Measurements from ENCODE around the gene DIS3L2.
A peak's percentile ranks its signal among the peaks of the same experiment; 100 is the strongest.
"Not testable (repeated sequence)": the region's sequence is repeated elsewhere in the genome, so short reads cannot be mapped to it uniquely, and the experiment has no call there.

The DIS3L2 gene

GRCh38 chr2:232024457-232024856 is 62.9 kb downstream of the DIS3L2 start:
- Histone ChIP-seq H3K4me3 (no peak overlapping the region), H3K9ac (no peak overlapping the region), H3K9me3 (no peaks in the 10 kb centered on the region), H3K36me3 (peaks cover 71% of the 10 kb centered on the region), H3K4me1 (peaks cover 13% of the 10 kb centered on the region), H4K20me1 (no peaks in the 10 kb centered on the region), H3K4me2 (no peak overlapping the region), H3K27ac (no peak overlapping the region), H3K27me3 (no peaks in the 10 kb centered on the region)
- no peak for TF ChIP-seq Cebpa-rat (IDR thresholded peaks at IDR 0.05)

DNA sequence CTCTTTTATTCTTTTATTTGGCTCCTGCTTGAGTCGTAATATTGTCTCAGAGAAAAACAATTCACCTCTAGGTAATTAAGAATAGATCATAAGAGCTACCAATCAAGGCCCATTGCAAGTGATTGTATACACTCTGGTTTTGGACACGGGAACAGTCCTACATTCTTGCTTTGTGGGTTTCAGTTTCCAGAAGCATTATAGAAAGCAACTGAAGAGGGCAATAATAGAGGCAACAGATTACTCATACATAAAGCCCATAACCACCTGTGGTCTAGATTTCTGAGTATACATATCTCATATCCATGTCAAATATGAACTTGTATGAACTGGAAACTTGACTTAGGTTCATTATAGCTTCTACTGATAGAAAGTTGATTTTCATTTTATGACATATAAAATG is 65.4 kb downstream of the DIS3L2 start:
- H3K9me3 ChIP-seq, result peaks cover under 1% of the 10 kb centered on the region; the same call in 1 of the 2 replicates
- H3K36me3 ChIP-seq, result peaks cover 73% of the 10 kb centered on the region
- H3K9ac ChIP-seq, result no peak overlapping the region
- H3K27me3 ChIP-seq, result no peaks in the 10 kb centered on the region
- no peak for TF ChIP-seq Cebpa-rat (IDR thresholded peaks at IDR 0.05)
- no peaks in the 10 kb centered on the region for H4K20me1 ChIP-seq
- H3K4me1 ChIP-seq, result peaks cover 14% of the 10 kb centered on the region
- no peak overlapping the region for H3K4me2 ChIP-seq
- H3K27ac ChIP-seq, result no peak overlapping the region
- no peak overlapping the region for H3K4me3 ChIP-seq

GRCh38 chr2:232027530-232027929 is 66.0 kb downstream of the DIS3L2 start:
- H3K27ac ChIP-seq, result no peak overlapping the region
- peaks cover 7% of the 10 kb centered on the region; the same call in 1 of the 2 replicates for H3K9me3 ChIP-seq
- H4K20me1 ChIP-seq, result no peaks in the 10 kb centered on the region
- H3K4me3 ChIP-seq, result no peak overlapping the region
- peaks cover 70% of the 10 kb centered on the region for H3K36me3 ChIP-seq
- no peak overlapping the region for H3K4me2 ChIP-seq
- H3K27me3 ChIP-seq, result no peaks in the 10 kb centered on the region
- H3K4me1 ChIP-seq, result peaks cover 14% of the 10 kb centered on the region
- H3K9ac ChIP-seq, result no peak overlapping the region
- TF ChIP-seq Cebpa-rat (IDR thresholded peaks at IDR 0.05), result no peak

- no peak overlapping the region; the same call in 1 of the 2 replicates for H3K4me2 ChIP-seq
- peaks cover 14% of the 10 kb centered on the region for H3K4me1 ChIP-seq
- peaks cover 64% of the 10 kb centered on the region for H3K36me3 ChIP-seq
- TF ChIP-seq Cebpa-rat (IDR thresholded peaks at IDR 0.05), result no peak
- no peak overlapping the region for H3K27ac ChIP-seq
- H3K4me3 ChIP-seq, result no peak overlapping the region
- H3K27me3 ChIP-seq, result no peaks in the 10 kb centered on the region
- H4K20me1 ChIP-seq, result no peaks in the 10 kb centered on the region
- H3K9ac ChIP-seq, result no peak overlapping the region
- H3K9me3 ChIP-seq, result peaks cover 12% of the 10 kb centered on the region; the same call in 1 of the 2 replicates
Observed at GRCh38 chr2:232028071-232028470, 66.6 kb downstream of the DIS3L2 start.

DNA sequence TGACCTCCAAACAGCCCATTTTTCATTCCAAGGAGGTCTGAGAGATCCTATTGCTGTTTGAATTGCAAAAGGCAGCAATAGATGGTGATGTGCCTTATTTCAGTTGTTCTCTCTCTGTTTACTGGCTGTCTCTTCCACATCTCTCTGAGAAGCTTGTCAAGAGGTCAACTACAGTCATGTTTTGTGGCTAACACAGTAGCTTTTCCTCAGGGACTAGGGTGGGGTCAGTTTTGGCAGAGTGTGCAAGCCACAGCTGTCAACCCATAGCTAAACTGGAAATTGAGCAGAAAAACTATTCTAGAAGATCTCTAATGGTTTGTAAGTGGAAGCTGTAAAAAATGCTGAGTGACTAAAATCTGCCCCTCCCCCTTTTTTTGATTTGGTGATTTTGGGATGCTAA is 67.1 kb downstream of the DIS3L2 start:
- Histone ChIP-seq H3K36me3 (peaks cover 59% of the 10 kb centered on the region), H3K9me3 (peaks cover 14% of the 10 kb centered on the region; the same call in 1 of the 2 replicates), H4K20me1 (no peaks in the 10 kb centered on the region), H3K9ac (no peak overlapping the region), H3K4me1 (peaks cover 14% of the 10 kb centered on the region), H3K4me3 (no peak overlapping the region), H3K4me2 (peak overlapping the region; percentile 7; the same call in 1 of the 2 replicates), H3K27ac (no peak overlapping the region), H3K27me3 (no peaks in the 10 kb centered on the region)
- no peak for TF ChIP-seq Cebpa-rat (IDR thresholded peaks at IDR 0.05)

GRCh38 chr2:232029346-232029745 is 67.8 kb downstream of the DIS3L2 start:
- Histone ChIP-seq H3K27me3 (no peaks in the 10 kb centered on the region), H4K20me1 (no peaks in the 10 kb centered on the region), H3K4me2 (no peak overlapping the region), H3K4me1 (peaks cover 14% of the 10 kb centered on the region), H3K27ac (no peak overlapping the region), H3K9me3 (peaks cover 20% of the 10 kb centered on the region; the same call in 1 of the 2 replicates), H3K9ac (no peak overlapping the region), H3K4me3 (no peak overlapping the region), H3K36me3 (peaks cover 53% of the 10 kb centered on the region)
- TF ChIP-seq Cebpa-rat (IDR thresholded peaks at IDR 0.05), result no peak

DNA sequence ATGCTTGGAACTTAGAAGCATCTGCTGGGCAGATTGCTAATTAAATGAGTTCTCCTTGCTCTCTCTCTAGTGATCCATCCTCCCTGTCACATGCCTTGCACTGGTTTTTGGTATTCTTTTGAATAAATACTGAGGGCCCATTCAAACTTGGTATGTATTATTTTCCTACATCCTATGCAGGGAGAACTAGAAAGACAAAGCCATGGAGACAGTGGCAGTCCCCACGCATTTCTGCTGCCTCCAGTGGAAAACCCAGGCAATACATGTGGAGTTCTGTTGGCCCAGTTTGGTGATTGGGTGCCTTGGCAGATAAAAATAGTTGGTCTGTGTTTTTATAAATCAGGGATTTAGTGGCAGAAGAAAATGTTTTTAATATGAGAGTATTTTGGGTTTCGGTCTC is 68.7 kb downstream of the DIS3L2 start:
- Histone ChIP-seq H3K4me3 (no peak overlapping the region), H3K4me2 (no peak overlapping the region), H3K27me3 (no peaks in the 10 kb centered on the region), H3K9me3 (peaks cover 26% of the 10 kb centered on the region), H3K27ac (no peak overlapping the region), H4K20me1 (no peaks in the 10 kb centered on the region), H3K36me3 (peaks cover 49% of the 10 kb centered on the region), H3K4me1 (peaks cover 14% of the 10 kb centered on the region), H3K9ac (no peak overlapping the region)
- no peak for TF ChIP-seq Cebpa-rat (IDR thresholded peaks at IDR 0.05)

- H3K4me3 ChIP-seq, H3K4me1 ChIP-seq: not testable (repeated sequence)
Observed at GRCh38 chr2:232035292-232035691, 73.8 kb downstream of the DIS3L2 start.

DNA sequence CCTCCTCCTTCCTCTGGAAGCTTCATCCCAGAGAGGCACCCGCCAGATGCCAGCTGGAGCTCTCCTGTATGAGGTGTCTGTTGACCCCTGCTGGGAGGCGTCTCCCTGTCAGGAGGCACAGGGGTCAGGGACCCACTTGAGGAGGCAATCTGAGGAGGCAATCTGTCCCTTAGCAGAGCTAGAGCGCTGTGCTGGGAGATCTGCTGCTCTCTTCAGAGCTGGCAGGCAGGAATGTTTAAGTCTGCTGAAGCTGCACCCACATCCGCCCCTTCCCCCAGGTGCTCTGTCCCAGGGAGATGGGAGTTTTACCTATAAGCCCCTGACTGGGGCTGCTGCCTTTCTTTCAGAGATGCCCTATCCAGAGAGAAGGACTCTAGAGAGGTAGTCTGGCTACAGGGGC is 75.4 kb downstream of the DIS3L2 start:
- not testable (repeated sequence) for H3K4me2 ChIP-seq, H3K4me3 ChIP-seq, H3K27ac ChIP-seq, H3K4me1 ChIP-seq, H3K27me3 ChIP-seq, H3K9ac ChIP-seq, H4K20me1 ChIP-seq
- H3K36me3 ChIP-seq, result peaks cover 38% of the 10 kb centered on the region
- peaks cover 51% of the 10 kb centered on the region for H3K9me3 ChIP-seq

More at GRCh38 chr2:232035292-232035691, 73.8 kb downstream of the DIS3L2 start:
- H3K27me3 ChIP-seq, H4K20me1 ChIP-seq, H3K9ac ChIP-seq, H3K27ac ChIP-seq, H3K4me2 ChIP-seq: not testable (repeated sequence)
- Histone ChIP-seq H3K36me3 (peaks cover 52% of the 10 kb centered on the region), H3K9me3 (peaks cover 52% of the 10 kb centered on the region)

DNA sequence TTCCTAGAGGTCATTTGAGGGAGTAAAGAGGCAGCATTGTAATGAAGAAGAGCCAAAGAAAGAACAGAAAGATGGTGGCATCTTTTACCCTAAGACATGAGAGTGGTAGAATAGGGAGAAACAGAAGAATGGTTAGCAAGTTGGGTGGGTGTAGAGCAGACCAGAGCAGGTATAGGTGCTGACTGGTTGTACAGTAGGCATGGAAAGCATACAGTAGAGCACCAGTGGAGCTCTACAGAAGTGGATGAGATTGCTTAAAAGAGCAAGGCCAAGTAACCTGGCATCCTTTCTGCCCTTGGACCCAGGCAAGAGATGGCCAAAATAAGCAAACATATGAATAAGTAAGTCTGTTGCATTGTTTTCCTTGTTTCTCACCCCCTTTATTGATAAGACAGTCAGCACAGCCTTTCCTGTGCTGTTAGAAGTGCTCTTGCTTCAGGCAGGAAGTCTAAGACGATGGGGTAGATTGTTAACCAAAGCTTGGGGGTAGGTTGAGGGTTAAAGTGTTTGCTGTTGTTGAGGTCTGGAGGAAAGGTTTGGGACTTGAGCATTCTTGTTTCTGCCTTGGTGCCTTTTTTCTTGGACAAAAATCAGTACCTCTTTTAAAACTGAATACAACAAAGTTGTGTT is 76.9 kb downstream of the DIS3L2 start:
- Histone ChIP-seq H3K27ac (no peak overlapping the region), H3K4me2 (no peak overlapping the region), H3K9ac (no peak overlapping the region), H3K4me1 (no peaks in the 10 kb centered on the region), H3K36me3 (peaks cover 42% of the 10 kb centered on the region), H3K27me3 (no peaks in the 10 kb centered on the region), H3K4me3 (no peak overlapping the region), H3K9me3 (peaks cover 38% of the 10 kb centered on the region), H4K20me1 (no peaks in the 10 kb centered on the region)
- no peak for TF ChIP-seq Cebpa-rat (IDR thresholded peaks at IDR 0.05)

Measured in BLaER1 (cell line).